ENCODE data around the gene OR2V2. TPM values are rescaled to one million over a fixed set of nuclear protein-coding genes. Genes with fewer than 3 reads are reported as not detected.

Gene OR2V2
- total and polyA plus RNA-seq, 10 of the 15 experiments (the other 5 are each of a cell fraction or from before 2014, with no cell fraction given): 0.26 TPM; not detected in 9

GRCh38 chr5:181186986-181187499 lies 39.7 kb downstream of the OR2V2 start:
- no TSS peak for BruUV-seq (replicated peaks)
- Histone ChIP-seq H3K36me3 (ENCODE audit: control insufficient read depth in 2 of 2, insufficient read depth in 2 of 2, low read length in 1 of 2) (no peaks in the 10 kb centered on the region), H2AFZ (ENCODE audit: control insufficient read depth, low read depth, low read length) (peak overlapping the region; percentile 73), H3K4me1 (ENCODE audit: control insufficient read depth, insufficient read depth, low read length) (peaks cover 10% of the 10 kb centered on the region), H3K27me3 (replicated peaks in 1 of 2; ENCODE audit: control insufficient read depth in 2 of 2, insufficient read depth in 2 of 2, low read length in 1 of 2) (no peaks in the 10 kb centered on the region), H3K9me3 (replicated peaks; ENCODE audit: control insufficient read depth, insufficient read depth, low read length) (no peaks in the 10 kb centered on the region), H3K9ac (ENCODE audit: control insufficient read depth, insufficient read depth, low read length) (peak overlapping the region; percentile 45), H3K4me3 (peak overlapping the region; percentile 95; the same call in 1 of the 2 replicates), H3K4me2 (ENCODE audit: control insufficient read depth, insufficient read depth) (peak overlapping the region; percentile 94), H3K27ac (ENCODE audit: control insufficient read depth, insufficient read depth) (peak overlapping the region; percentile 13; the same call in 1 of the 2 replicates), H4K20me1 (ENCODE audit: control insufficient read depth, insufficient read depth) (no peaks in the 10 kb centered on the region), H3K79me2 (ENCODE audit: control insufficient read depth, insufficient read depth, low read length) (no peaks in the 10 kb centered on the region; the same call in 1 of the 2 replicates)
- RAD21 ChIA-PET (ENCODE audit: unreplicated experiment): interaction anchor here (2.2 to 4.8 kb wide), 2 partner anchors 14 to 36 kb away, joined by 8 to 25 read pairs; partner anchors contain the start of gene TRIM41
- POLR2A ChIA-PET: interaction anchor here (1.2 to 4.4 kb wide), 3 partner anchors 12 to 61 kb away, joined by 3 to 18 read pairs (median 10); no protein-coding TSS in a partner anchor
- CTCF ChIA-PET: interaction anchor here (0.7 to 7.6 kb wide), 8 partner anchors 14 to 379 kb away, joined by 3 to 96 read pairs (median 4); partner anchors contain the start of genes TRIM52 and TRIM7
- no peak for ATAC-seq
- no peak for FAIRE-seq
- in situ Hi-C loops (cut with MboI): loop anchor here (10.0 kb wide), 1 partner anchor 68 kb away; no protein-coding TSS in a partner anchor
- no peak for DNase-seq (ENCODE audit: low read depth, low spot score)
- SMC1A ChIA-PET (ENCODE audit: uncharacterized antibody, unreplicated experiment): interaction anchor here (0.9 to 4.5 kb wide), 3 partner anchors 15 to 36 kb away, joined by 3 to 40 read pairs (median 3); partner anchors contain the start of gene TRIM7
- WGBS (ENCODE audit: insufficient coverage, insufficient replicate concordance, low lambda C conversion rate, missing lambda C conversion rate): 4% methylated on average over 8 of the region's 8 CpGs
- intact Hi-C loops (cut with micrococcal nuclease; ENCODE audit: unreplicated experiment): loop anchor here (1.0 kb wide), 1 partner anchor 14 kb away; no protein-coding TSS in a partner anchor
- TF ChIP-seq ZBTB11 (CRISPR knock-in tag; IDR thresholded peaks at IDR 0.05) (no peak), ZBTB40 (IDR thresholded peaks at IDR 0.05; ENCODE audit: borderline replicate concordance) (no peak), SMARCA5 (IDR thresholded peaks at IDR 0.05) (no peak), TCF7 (IDR thresholded peaks at IDR 0.05; ENCODE audit: borderline replicate concordance) (no peak)
